Nucleus accumbens (tissue), 56 donors: ENCODE results near the gene VWCE.
"Not testable (repeated sequence)": the region's sequence is repeated elsewhere in the genome, so short reads cannot be mapped to it uniquely, and the experiment has no call there.

Experiments used
- DNase-seq, 56 donors: peaks; one replicate each; lab custom pipeline; 2025; lab: John Stamatoyannopoulos, UW

Gene VWCE

DNA sequence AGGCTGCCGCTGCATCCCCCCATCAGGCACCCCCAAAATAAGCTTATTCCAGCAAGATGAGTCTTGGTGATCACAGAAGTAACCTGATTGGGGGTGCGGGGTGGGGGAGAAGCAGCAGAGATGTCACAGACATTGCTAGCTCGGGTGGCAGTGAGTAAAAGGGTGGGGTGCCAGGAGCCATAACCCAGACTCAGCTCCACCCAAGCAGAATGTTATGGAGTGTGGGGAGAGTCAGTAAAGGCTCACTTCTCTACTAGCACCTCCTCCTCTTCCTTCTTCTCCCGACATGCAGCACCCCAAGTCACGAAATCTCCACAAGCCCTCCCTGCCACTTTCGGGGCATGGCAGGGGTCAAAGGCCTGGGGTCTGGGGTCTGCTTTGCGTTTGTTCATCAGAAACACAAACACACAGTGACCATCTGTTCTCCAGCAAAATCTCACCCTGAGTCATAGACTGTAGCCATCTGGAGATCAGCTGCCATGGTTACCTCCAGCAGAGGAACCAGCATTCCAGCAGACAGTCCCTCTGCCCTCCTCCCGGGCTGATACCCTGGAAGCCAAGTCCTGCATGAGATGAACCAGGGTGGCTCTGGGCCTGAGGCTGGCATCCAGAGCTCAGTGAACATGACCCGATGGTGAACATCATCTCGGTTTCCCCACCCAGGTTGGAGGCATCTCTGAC lies 68.5 kb downstream of the VWCE start:
- not testable (repeated sequence) for DNase-seq

DNA sequence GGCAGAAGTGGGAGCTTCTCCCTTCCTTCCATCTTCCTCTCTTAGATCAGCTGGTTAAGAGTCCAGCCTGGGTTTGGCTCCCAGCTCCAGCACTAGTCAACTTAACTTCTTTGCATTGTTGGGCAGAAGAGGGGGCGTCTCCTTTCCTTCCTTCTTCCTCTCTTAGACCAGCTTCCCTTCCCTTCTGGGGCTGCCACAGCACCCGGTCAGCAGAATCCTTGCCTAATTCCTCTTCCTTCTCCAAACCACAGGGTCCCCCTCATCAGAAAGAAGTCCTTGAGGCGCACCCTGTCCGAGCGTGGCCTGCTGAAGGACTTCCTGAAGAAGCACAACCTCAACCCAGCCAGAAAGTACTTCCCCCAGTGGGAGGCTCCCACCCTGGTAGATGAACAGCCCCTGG lies 72.4 kb downstream of the VWCE start:
- not testable (repeated sequence) for DNase-seq

DNA sequence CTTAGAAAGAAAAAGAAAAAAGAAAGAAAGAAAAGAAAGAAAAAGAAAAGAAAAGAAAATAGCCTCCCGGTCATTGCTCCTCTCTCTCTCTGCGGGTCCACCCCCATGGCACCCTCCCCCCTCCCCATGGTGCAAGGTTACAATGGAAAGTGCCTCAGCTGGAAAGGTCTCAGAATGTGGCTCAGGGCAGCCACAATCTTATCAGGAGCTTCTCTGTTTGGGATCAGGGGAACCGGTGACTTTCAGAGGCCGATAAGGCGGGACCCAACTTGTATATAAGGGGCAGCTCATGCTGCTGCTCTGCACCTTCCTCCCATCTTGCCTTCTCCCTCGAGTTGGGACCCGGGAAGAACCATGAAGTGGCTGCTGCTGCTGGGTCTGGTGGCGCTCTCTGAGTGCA lies 73.1 kb downstream of the VWCE start, which contains the start of gene PGA4:
PGA4 (plus strand) TSS at position 301 of the 400 bp plus-strand sequence; CDS start at position 355, 54 bp downstream.
- DNase-seq: not testable (repeated sequence)

DNA sequence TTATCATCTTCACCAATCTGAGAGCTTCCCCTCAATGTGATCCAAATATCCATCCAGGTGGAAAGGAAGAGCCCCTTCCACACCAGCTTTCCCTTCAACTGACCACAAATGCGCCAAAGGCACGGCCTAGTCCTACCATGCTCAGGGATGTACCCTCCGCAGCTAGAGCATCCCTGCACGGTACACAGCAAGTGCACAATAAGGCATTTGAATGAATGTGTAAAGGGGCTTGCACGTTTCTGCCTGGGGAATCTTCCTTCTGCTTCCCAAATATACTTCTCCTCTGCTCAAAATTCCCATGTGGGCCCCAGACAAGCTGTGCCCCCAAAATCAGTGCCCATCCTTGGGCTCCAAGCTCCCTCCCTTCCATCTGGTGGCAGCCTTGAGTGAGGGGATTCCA lies 76.1 kb downstream of the VWCE start:
- DNase-seq: not testable (repeated sequence)

DNA sequence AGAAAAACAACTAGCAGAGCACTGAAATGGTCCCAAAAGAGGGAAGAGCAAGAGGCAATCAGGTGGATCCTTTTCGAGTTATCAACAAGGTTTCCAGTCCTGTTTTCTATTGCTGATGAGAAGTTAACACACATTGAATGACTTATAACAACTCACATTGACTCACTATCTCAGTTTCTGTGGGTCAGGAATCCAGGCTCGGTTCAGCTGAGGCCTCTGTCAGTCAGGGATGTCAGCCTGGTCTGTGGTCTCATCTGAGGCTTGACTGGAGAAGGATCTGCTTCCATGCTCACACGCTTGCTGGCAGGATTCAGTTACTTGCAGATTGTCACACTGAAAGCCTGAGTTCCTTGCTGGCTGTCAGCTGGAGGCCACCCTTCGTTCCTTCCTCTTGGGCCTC lies 76.8 kb downstream of the VWCE start:
- not testable (repeated sequence) for DNase-seq

DNA sequence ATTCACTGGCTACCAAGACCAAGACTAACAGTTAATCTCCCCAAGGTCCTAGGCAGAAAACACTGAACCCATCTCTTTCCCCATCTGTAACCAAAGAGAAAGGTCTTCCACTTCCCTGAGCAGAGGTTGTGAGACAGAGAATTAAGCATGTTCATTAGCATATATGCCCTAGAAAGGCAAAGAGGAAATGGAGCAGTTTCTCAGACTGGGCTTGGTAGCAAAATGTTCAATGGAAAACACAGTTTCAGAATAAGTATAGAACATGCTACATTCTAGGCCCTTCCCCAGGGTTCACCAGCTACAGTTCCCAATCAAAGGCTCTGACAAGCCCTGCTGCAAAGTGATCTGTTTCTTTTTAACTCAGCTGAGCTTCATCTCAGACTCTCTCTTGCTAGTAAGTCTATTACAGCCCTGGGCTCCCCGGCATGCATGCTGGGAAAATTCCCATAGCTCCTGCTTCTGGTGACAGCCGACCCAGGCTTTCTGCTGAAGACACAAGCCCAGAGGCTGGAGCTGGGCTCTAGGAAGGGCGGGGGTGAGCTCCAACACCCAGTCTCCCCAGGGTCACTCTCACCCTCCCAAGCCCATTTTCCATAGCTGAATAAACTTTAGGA lies 81.3 kb downstream of the VWCE start:
- DNase-seq: not testable (repeated sequence)

DNA sequence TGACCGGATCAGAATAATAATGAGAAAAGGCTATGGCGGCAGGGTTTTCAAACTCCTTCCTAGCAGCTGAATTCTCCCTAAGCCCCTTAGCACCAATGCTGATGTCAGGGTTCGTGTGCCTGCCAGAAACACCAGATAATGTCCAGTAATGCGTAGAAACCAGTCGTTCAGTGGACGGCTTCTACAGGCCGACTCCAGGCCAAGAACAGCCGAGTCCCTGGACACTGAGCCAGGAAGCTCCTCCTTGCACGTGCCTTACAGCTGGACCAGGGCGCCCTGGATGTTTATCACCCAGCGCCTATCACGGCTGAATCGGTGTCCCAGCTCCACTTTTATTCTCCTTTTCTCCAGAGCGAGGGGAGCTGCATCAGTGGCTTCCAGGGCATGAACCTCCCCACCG lies 82.9 kb downstream of the VWCE start:
- not testable (repeated sequence) for DNase-seq

DNA sequence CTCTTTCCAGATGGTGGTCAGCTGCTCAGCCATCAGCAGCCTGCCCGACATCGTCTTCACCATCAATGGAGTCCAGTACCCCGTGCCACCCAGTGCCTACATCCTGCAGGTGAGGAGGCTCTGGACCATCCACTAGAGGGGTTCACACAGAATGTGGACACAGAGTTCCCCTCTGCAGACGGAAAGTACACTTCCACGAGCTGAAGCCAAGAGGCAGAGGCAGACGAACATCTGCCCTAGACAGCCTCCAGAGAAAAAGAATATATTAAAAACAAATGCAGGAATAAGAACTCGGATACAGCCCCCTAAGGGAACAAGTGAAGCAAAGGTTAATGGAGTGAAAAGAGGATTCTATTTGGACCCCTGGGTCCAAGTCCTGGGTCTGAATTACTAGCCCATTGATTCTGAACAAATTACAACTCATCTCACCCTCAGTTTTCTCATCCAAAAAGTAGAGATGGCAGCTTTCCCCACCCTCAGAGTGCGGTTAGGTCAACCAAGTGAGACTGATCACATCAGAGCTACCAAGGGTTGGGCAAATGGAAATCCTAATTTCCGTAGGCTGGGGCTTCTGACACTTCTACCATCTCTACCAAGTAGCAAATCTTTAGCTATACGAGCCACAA lies 83.7 kb downstream of the VWCE start:
- not testable (repeated sequence) for DNase-seq

DNA sequence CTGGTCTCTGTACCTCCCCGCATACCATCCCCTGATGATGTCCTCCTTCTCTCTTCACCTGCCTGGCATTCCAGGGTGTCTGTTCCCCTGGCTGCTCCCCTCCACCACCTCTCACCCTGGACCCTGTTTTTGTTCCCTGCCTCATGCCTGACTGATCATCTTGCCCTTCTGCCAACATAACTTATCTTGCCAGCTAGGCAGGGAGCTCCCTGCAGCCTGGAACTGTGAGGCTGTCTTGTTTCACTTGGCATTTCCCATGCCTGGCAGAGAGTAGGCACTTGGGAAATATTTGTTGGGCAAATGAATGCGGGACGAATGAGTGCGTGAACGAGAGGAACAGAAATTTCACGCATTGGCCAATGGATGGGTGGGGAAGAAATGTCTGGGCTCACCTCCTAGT lies 84.5 kb downstream of the VWCE start:
- DNase-seq: not testable (repeated sequence)
